ENCODE data around the gene ACTL8.

ACTL8 gene

DNA sequence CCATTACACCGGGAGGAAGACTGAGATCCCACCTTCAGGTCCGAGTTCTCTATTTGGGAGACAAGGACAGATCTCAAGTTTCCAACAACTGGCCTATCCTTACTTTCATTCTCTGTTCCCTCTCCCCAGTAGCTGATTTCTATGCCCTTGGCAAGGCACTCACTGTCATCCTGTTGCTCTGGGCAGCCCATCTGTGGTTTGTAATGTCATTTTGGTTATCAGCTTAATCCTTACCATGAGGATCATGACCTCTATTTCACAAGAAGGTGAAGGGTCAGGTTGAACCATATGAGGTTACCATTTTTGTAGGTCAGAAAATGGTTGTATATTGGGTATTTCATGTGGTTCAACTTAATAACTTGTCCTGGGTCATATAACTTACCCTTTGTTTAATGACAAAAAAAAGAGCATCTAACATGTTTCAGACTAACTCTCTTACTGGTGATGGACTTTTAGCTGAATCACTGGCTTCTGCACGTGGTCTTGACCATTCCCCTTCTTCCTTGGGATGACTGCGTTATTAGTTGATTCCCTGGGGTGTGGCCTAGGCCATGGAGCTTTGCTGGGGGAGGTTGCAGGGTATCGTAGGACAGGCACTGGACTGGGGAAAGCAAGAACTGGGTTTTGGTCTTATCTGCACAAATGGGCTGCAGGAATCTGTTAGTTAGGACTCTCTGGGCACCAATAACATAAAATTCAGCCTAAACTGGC, 120.2 kb downstream of the ACTL8 start:
- no peaks in the 10 kb centered on the region for H3K4me1 ChIP-seq (ENCODE audit: low read length)
- no peaks in the 10 kb centered on the region for H3K27me3 ChIP-seq (ENCODE audit: low read depth, low read length)
- H4K20me1 ChIP-seq (ENCODE audit: insufficient read depth, low read length): no peaks in the 10 kb centered on the region
- no peak overlapping the region for H3K9ac ChIP-seq (ENCODE audit: low read length)
- TF ChIP-seq EZH2phosphoT487 (IDR thresholded peaks at IDR 0.05; ENCODE audit: low read depth): no peak
- TF ChIP-seq, protein P1, sequence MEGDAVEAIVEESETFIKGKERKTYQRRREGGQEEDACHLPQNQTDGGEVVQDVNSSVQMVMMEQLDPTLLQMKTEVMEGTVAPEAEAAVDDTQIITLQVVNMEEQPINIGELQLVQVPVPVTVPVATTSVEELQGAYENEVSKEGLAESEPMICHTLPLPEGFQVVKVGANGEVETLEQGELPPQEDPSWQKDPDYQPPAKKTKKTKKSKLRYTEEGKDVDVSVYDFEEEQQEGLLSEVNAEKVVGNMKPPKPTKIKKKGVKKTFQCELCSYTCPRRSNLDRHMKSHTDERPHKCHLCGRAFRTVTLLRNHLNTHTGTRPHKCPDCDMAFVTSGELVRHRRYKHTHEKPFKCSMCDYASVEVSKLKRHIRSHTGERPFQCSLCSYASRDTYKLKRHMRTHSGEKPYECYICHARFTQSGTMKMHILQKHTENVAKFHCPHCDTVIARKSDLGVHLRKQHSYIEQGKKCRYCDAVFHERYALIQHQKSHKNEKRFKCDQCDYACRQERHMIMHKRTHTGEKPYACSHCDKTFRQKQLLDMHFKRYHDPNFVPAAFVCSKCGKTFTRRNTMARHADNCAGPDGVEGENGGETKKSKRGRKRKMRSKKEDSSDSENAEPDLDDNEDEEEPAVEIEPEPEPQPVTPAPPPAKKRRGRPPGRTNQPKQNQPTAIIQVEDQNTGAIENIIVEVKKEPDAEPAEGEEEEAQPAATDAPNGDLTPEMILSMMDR (IDR thresholded peaks at IDR 0.05; ENCODE audit: low read depth, low read length): no peak
- no peaks in the 10 kb centered on the region for H3K9me3 ChIP-seq (ENCODE audit: insufficient read depth, low read length)
- H3K4me3 ChIP-seq (ENCODE audit: low read length): no peak overlapping the region
- no peaks in the 10 kb centered on the region for H3K79me2 ChIP-seq (ENCODE audit: low read length)
- no peak overlapping the region for H2AFZ ChIP-seq (ENCODE audit: low read depth, low read length)
- H3K27ac ChIP-seq (ENCODE audit: low read length): no peak overlapping the region
- no peaks in the 10 kb centered on the region for H3K36me3 ChIP-seq (replicated peaks; ENCODE audit: low read depth, low read length)
- H3K4me2 ChIP-seq (ENCODE audit: low read length): no peak overlapping the region

DNA sequence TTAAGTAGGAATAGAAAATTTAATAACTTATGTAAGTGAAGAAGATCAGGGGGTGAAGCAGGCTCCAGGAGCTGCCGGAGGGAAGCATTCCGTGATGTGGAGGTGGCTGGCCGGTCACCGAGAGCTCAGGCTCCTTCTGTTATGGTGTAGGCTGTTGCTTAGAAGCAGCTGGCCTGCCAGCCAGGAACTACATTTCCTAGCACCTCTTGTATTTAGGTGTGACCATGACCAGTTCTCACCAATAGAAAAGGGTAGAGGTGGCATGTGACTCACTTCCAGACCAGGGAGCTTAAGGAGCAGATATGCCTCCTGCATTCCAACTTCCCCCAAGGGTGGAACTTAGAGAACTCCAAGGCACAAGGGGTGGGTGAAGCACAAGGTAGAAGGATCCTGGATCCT, 120.7 kb downstream of the ACTL8 start:
- Histone ChIP-seq H3K36me3 (replicated peaks; ENCODE audit: low read depth, low read length) (no peaks in the 10 kb centered on the region), H3K27me3 (ENCODE audit: low read depth, low read length) (no peaks in the 10 kb centered on the region), H3K79me2 (ENCODE audit: low read length) (no peaks in the 10 kb centered on the region), H3K4me1 (ENCODE audit: low read length) (no peaks in the 10 kb centered on the region), H4K20me1 (ENCODE audit: insufficient read depth, low read length) (no peaks in the 10 kb centered on the region), H2AFZ (ENCODE audit: low read depth, low read length) (no peak overlapping the region), H3K9me3 (ENCODE audit: insufficient read depth, low read length) (no peaks in the 10 kb centered on the region), H3K4me3 (ENCODE audit: low read length) (no peak overlapping the region), H3K27ac (ENCODE audit: low read length) (no peak overlapping the region), H3K9ac (ENCODE audit: low read length) (no peak overlapping the region), H3K4me2 (ENCODE audit: low read length) (no peak overlapping the region)
- TF ChIP-seq, protein P1 (IDR thresholded peaks at IDR 0.05; ENCODE audit: low read depth, low read length): no peak
- TF ChIP-seq EZH2phosphoT487 (IDR thresholded peaks at IDR 0.05; ENCODE audit: low read depth): no peak
